ENCODE data around the gene MYO5B.

GRCh38 chr18:50143294-50143693, 51.7 kb downstream of the MYO5B start:
- TF ChIP-seq CTCF (IDR thresholded peaks at IDR 0.05) (no peak), POLR2A (IDR thresholded peaks at IDR 0.05) (no peak), EP300 (IDR thresholded peaks at IDR 0.05) (no peak)
